Muscle layer of duodenum (tissue), 2 donors: ENCODE results near the gene TSHZ2.
"Not testable (repeated sequence)": the region's sequence is repeated elsewhere in the genome, so short reads cannot be mapped to it uniquely, and the experiment has no call there.

Experiments
- H3K27ac ChIP-seq: one replicate; pipeline ENCODE4 v1.7.0; 2013; ENCODE audit warnings: mild to moderate bottlenecking, low read length
- H3K27me3 ChIP-seq: one replicate; pipeline ENCODE4 v1.7.0; 2013; ENCODE audit warnings: low read depth, mild to moderate bottlenecking, control low read depth, low read length
- H3K36me3 ChIP-seq, 2 donors: one replicate each; pipeline ENCODE4 v1.7.0; 2013; ENCODE audit warnings: low read length in 2 of 2, control low read depth in 1 of 2, mild to moderate bottlenecking in 1 of 2; ENCODE audit not compliant: insufficient read depth in 2 of 2, control insufficient read depth in 1 of 2
- H3K4me1 ChIP-seq, 2 donors: one replicate each; pipeline ENCODE4 v1.7.0; 2013; ENCODE audit warnings: low read length in 2 of 2, mild to moderate bottlenecking in 2 of 2, control low read depth in 1 of 2, moderate library complexity in 1 of 2; ENCODE audit not compliant: insufficient read depth in 2 of 2, control insufficient read depth in 1 of 2
- H3K4me3 ChIP-seq, 2 donors: one replicate each; pipeline ENCODE4 v1.7.0; 2013; ENCODE audit warnings: low read length in 2 of 2, low read depth in 1 of 2, mild to moderate bottlenecking in 1 of 2
- H3K9me3 ChIP-seq, 2 donors: one replicate each; pipeline ENCODE4 v1.7.0; 2013; ENCODE audit warnings: low read length in 2 of 2, control low read depth in 1 of 2, mild to moderate bottlenecking in 1 of 2; ENCODE audit not compliant: control insufficient read depth in 1 of 2
- donor health status: healthy.

TSHZ2 gene

DNA sequence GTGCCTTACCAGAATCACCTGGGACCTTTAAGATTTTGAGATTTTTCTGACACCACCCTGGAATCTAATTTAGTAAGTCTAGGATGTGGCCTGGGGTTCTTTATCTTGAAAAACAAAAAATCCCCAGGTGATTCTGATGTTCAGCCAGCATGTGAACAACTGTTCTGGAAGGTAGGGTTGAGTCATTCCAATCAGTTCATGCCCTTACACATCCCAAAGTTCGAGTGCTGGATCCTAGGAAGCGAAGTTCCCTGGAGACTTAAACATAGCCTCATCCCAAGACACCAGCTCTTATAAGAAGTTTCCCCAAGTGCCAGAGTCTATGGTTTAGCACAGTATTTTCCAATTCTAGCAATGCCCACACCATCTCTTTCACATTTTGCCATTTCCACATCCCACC lies 6.3 kb upstream of the TSHZ2 start:
- H3K9me3 ChIP-seq = no peaks in the 10 kb centered on the region
- H3K27ac ChIP-seq = no peak overlapping the region
- no peaks in the 10 kb centered on the region for H3K36me3 ChIP-seq
- no peaks in the 10 kb centered on the region for H3K4me1 ChIP-seq
- no peaks in the 10 kb centered on the region for H3K27me3 ChIP-seq
- no peak overlapping the region for H3K4me3 ChIP-seq

DNA sequence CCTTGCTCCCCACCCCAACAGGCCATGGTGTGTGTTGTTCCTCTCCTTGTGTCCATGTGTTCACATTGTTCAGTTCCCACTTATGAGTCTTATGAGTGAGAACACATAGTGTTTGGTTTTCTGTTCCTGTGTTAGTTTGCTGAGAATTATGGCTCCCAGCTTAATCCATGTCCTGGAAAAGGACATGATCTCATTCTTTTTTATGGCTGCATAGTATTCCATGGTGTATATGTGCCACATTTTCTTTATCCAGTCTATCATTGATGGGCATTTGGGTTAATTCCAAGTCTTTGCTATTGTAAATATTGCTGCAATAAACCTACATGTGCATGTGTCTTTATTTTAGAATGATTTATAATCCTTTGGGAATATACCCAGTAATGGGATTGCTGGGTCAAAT lies 5.6 kb upstream of the TSHZ2 start:
- not testable (repeated sequence) for H3K27ac ChIP-seq, H3K9me3 ChIP-seq, H3K36me3 ChIP-seq, H3K27me3 ChIP-seq, H3K4me1 ChIP-seq, H3K4me3 ChIP-seq

DNA sequence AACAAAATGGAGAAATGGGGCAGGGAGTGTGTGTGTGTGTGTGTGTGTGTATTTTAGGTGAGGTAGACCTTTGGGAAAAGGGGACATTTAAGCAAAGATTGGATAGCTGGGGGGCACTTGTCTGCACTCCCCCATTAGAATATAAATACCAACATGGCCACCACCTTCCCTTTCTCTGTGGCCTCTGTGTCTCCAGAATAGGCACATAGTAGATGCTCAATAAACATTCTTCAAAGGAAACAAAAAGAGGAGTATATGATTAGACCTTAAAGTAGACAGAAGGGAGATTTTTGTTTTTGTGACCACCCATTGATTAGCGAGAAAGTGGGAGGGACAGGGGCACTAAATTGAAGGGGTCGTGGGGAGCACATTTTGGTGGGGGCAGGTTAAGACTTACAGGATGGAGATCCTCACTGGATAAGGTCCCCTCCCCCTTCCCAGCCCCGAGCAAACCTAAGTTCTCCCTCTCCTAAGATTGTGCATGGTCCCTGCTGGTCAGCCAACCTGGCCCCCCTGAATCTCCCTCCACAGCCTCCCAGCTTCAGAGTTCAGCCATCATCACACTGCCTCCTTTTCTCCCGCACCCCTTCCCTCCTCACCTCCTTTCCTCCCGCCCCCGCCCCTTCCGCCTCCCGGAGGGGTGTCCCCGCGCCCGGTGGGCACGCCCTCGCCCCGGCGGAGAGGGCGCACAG lies 514 bp upstream of the TSHZ2 start:
- Histone ChIP-seq H3K36me3 (no peaks in the 10 kb centered on the region), H3K4me3 (peak overlapping the region; percentile 79 to 83), H3K4me1 (peaks cover 0 to 8% of the 10 kb centered on the region in 2 donors), H3K27me3 (no peaks in the 10 kb centered on the region), H3K9me3 (no peaks in the 10 kb centered on the region), H3K27ac (no peak overlapping the region)

DNA sequence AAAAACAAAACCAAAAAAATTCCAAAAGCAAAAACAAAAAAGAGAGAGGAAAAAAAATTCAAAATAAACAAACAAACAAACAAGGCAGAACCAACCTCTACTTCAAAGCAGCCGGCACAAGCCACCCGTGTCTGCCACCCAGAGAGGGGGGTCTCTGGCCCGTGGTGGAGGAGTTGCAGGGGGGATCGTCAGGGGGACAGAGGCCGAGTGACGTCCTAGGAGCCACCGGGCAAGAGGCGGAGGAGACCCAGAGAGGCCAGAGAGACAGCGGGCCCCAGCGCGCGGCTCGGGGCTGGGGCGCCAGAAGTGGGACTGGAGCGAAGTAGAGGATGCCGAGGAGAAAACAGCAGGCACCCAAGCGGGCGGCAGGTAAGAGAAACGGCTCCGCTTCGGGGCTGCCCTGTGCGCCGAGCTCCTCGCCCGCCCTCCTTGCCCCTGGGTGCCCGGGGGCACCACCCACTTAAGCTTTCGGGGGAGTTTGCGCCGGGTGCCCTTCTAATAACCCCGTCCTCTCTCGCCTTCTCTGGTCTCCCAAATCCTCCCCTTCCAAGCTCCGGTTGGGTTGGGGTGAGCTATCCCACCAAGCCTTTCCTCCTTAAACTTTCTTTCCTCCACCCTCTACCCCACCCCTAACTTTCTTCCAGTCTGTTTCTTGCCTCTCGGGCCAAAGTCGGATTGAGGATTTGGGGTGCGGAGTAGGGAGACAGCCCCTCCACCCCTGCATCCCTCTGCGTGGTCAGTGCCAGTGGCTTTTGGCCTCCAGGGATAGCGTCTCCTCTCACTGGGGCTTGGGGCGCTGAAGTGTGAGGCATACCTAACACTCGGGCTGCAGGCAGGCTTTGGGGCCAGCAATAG lies 1.0 kb downstream of the TSHZ2 start:
- Histone ChIP-seq H3K36me3 (no peaks in the 10 kb centered on the region), H3K9me3 (no peaks in the 10 kb centered on the region), H3K4me3 (peak overlapping the region; percentile 79 to 83), H3K27me3 (no peaks in the 10 kb centered on the region), H3K4me1 (peaks cover 0 to 8% of the 10 kb centered on the region in 2 donors), H3K27ac (peak overlapping the region; percentile 70)

DNA sequence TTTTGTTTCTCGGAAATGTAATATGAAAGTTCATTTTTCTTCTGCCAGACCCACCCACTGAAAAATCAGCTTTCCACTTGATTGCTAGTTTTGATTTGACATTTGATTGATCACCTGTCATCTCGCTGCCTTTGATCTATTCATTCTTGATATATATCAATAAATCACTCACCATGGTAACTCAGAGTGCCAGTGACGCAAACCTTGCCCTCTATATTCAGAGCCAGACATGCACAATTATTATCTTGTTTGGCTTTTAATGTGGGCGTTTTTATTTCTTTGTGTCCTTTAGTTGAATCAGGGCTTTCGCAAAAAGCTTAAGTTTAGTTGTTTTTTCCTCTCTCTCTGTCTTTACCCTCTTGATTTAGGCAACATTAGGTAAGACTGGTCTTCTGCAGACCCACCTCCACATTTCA lies 2.0 kb downstream of the TSHZ2 start:
- Histone ChIP-seq H3K27ac (peak overlapping the region; percentile 70), H3K36me3 (no peaks in the 10 kb centered on the region), H3K4me3 (peak overlapping the region; percentile 79 to 83), H3K4me1 (peaks cover 0 to 8% of the 10 kb centered on the region in 2 donors), H3K27me3 (no peaks in the 10 kb centered on the region), H3K9me3 (no peaks in the 10 kb centered on the region)

DNA sequence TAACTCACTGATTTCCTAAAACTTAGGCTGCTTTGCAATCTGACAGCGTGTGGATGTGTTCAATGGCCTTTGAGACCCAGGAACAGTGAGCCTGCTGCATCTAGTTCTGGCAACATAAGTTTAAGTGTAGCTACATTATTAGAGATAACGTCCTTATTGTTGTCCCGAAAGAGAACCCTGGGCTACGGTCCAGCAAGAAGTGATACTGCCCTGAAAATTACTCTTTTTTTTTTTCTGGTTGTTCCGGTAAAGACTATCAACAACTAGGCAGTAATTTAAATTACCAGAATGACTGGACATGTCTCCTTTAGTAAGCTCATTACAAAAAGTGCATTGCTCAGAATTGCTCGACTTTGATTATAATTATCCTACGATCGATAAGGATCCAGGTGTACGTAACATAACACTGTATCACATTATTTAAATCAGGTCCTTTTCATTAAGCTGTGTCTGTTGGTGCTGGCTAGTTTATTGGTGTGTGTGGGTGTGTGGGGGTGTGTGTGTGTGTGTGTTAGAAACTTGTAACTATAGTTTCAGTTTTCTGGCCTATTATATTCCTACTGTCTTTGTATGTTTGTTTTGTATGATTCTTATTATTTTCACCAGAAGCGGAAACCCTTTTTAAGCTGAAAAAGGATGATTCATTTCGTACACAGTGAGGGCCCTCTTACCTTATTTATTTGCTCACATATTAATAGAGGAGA lies 3.0 kb downstream of the TSHZ2 start:
- Histone ChIP-seq H3K4me3 (peak overlapping the region; percentile 79 to 83), H3K36me3 (no peaks in the 10 kb centered on the region), H3K27me3 (no peaks in the 10 kb centered on the region), H3K4me1 (peaks cover 0 to 8% of the 10 kb centered on the region in 2 donors), H3K27ac (peak overlapping the region; percentile 70), H3K9me3 (no peaks in the 10 kb centered on the region)

DNA sequence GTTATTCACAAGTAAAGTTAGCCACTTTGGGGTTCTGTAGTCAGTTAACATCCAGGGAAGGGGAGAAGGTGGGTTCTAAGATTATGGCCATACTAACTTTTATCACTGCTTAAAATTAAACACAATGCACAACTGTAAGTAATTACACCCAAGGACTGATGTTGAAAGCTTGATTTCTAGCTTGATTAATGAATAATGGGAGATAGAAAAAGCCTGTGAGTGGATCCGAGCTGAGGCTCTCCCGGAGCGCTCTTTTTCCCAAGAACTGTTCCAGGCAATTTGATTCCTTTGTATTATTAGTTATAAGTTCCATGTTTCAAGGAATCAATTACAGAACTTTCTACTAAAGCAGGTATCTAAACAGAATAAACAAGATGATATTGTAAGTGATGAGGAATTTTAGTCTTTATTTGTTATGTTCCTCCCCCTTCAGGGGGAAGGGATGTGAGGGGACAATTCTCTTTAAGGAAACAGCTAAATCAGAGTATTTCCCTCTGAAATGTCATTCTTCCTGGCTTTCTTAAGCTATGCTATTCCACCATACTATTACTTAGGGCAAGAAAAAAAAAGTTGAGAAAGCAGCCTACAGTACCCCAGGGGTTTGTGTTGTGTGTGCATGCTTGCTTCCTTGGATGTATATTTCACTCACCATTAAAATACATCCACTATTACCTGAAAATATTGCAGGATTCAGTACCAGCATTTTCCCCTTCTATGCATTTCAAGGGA lies 3.8 kb downstream of the TSHZ2 start:
- Histone ChIP-seq H3K27me3 (no peaks in the 10 kb centered on the region), H3K27ac (peak overlapping the region; percentile 70), H3K36me3 (no peaks in the 10 kb centered on the region), H3K9me3 (no peaks in the 10 kb centered on the region), H3K4me1 (peaks cover 0 to 8% of the 10 kb centered on the region in 2 donors), H3K4me3 (peak overlapping the region; percentile 79 to 83)

DNA sequence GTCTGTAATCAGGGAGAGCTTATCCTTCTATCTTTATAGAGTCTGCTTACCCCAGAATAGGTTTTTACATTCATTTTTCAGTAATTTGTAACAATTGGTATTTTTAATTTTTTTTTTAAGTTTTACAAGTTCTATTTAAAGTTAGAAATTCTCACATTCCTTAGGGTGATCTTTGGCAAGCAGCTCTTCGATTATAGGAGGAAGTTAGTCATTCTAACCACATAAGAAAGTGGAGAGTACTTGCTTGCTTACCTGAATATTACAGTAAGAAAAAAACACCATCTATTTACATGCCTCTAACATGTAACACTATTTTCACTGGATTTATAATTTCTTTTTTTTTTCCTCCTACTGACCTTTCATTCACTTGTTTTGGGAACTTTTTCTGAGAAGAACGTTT lies 6.7 kb downstream of the TSHZ2 start:
- Histone ChIP-seq H3K36me3 (no peaks in the 10 kb centered on the region), H3K4me3 (no peak overlapping the region)

DNA sequence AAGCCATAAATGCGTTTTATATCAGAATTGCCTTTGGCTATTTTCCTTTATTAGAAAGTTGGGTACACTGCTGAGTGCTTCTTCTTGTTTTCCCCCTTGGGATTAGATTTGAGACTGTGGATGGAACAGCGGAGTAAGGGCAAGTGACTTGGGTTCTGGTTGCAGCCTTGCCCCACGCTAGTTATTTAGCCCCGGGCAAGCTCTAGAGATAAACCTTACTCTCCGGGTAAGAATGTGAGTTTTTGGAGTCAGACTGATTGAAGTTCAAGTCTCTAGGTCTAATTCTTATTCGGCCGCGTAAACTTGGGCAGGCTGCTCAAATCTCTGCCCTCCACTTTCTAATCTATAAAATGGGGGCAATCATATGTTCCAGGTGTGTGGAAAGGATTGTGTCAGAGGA lies 8.9 kb downstream of the TSHZ2 start:
- no peaks in the 10 kb centered on the region for H3K27me3 ChIP-seq
- H3K36me3 ChIP-seq = no peaks in the 10 kb centered on the region
- no peak overlapping the region for H3K4me3 ChIP-seq
- H3K27ac ChIP-seq = no peak overlapping the region
- no peaks in the 10 kb centered on the region for H3K4me1 ChIP-seq
- H3K9me3 ChIP-seq = no peaks in the 10 kb centered on the region

More for the DNA sequence above, 6.7 kb downstream of the TSHZ2 start:
- Histone ChIP-seq H3K27me3 (no peaks in the 10 kb centered on the region), H3K27ac (no peak overlapping the region), H3K4me1 (peaks cover 0 to 3% of the 10 kb centered on the region in 2 donors), H3K9me3 (no peaks in the 10 kb centered on the region)

DNA sequence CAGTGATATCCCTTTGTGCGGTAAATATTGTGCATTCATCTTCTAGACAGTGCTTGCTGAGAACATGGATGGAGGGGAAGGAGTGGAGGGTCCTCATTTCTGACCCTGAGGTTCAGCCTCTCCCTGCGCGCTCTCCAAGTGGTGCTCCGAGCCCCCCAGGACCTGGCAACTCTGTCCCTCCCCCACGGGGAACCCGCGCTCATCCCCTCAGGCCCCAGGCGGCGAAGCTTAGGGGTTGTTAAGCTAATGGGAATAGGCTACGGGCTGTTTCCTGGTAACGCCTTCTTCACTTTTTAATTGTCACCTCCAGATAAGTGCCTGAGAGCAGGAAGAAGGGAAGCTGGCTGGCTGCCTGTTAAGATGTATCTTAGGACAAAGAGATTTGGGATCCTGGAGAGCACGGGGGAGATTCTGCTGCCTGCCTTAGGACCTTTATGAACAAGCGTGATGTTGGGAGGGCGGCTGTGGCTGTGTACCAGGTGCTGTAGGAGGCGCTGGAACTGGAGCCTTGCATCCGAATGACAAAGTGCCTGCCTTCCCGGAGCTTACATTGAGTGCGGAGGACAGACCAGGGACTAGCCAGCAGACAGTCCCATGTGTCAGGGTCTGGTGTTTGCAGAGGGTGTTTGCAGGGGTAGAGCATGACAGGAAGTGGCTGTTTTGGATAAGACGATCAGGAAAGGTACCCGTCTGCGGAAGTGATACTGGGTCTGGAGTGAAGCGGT lies 11.7 kb downstream of the TSHZ2 start:
- H3K27me3 ChIP-seq = no peaks in the 10 kb centered on the region
- H3K36me3 ChIP-seq = no peaks in the 10 kb centered on the region
- no peaks in the 10 kb centered on the region for H3K4me1 ChIP-seq
- H3K4me3 ChIP-seq = no peak overlapping the region
- H3K9me3 ChIP-seq = no peaks in the 10 kb centered on the region
- H3K27ac ChIP-seq = no peak overlapping the region
